Measurements from ENCODE around the gene ADARB1. TPM values are rescaled to one million over a fixed set of nuclear protein-coding genes. Genes with fewer than 3 reads are reported as not detected.

ADARB1 gene
- total and polyA plus RNA-seq, 2 experiments from 2014 or later, result 4.8 to 14.8 TPM

GRCh38 chr21:45095505-45095904 is 21.1 kb downstream of the ADARB1 start:
- Histone ChIP-seq H3K36me3 (ENCODE audit: insufficient read depth) (no peaks in the 10 kb centered on the region), H3K27ac (ENCODE audit: low read depth) (no peak overlapping the region), H3F3A (replicated peaks; ENCODE audit: low read depth) (no peaks in the 10 kb centered on the region), H3K9me2 (ENCODE audit: insufficient read depth) (no peaks in the 10 kb centered on the region), H2AFZ (no peak overlapping the region), H3K4me2 (no peak overlapping the region), H3K4me1 (ENCODE audit: insufficient read depth) (no peaks in the 10 kb centered on the region; the same call in 1 of the 2 replicates), H3K27me3 (ENCODE audit: insufficient read depth) (no peaks in the 10 kb centered on the region), H4K20me1 (replicated peaks; ENCODE audit: insufficient read depth) (peaks cover 13% of the 10 kb centered on the region), H3K79me2 (replicated peaks; ENCODE audit: insufficient read depth) (peaks cover 30% of the 10 kb centered on the region; the same call in 1 of the 2 replicates), H3K4me3 (no peak overlapping the region)
- Mint-ChIP-seq H3K4me3 (no peak overlapping the region), H3K4me1 (peaks cover 15% of the 10 kb centered on the region), H3K9me3 (no peaks in the 10 kb centered on the region), H3K27ac (no peak overlapping the region), H3K36me3 (ENCODE audit: low read depth) (no peaks in the 10 kb centered on the region), H3K27me3 (ENCODE audit: insufficient read depth, low read depth, poor library complexity) (peaks cover 17% of the 10 kb centered on the region)
- ATAC-seq (no peak), DNase-seq (ENCODE audit: low spot score) (no peak)
- no peak for TF ChIP-seq NANOG (IDR thresholded peaks at IDR 0.05; ENCODE audit: borderline replicate concordance)
- no peak for TF ChIP-seq STAT1 (IDR thresholded peaks at IDR 0.05; ENCODE audit: unreplicated experiment)
- TF ChIP-seq REST (IDR thresholded peaks at IDR 0.05; ENCODE audit: unreplicated experiment), result no peak
- no peak for TF ChIP-seq POLR2AphosphoS5 (IDR thresholded peaks at IDR 0.05; ENCODE audit: low read depth)
- TF ChIP-seq, protein P1, sequence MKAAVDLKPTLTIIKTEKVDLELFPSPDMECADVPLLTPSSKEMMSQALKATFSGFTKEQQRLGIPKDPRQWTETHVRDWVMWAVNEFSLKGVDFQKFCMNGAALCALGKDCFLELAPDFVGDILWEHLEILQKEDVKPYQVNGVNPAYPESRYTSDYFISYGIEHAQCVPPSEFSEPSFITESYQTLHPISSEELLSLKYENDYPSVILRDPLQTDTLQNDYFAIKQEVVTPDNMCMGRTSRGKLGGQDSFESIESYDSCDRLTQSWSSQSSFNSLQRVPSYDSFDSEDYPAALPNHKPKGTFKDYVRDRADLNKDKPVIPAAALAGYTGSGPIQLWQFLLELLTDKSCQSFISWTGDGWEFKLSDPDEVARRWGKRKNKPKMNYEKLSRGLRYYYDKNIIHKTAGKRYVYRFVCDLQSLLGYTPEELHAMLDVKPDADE (IDR thresholded peaks at IDR 0.05), result no peak
- no peak for TF ChIP-seq JUNB (IDR thresholded peaks at IDR 0.05; ENCODE audit: unreplicated experiment)
- no peak for TF ChIP-seq ZNF114 (CRISPR knock-in tag; IDR thresholded peaks at IDR 0.05)
- TF ChIP-seq EZH2 (IDR thresholded peaks at IDR 0.05; ENCODE audit: low read depth, unreplicated experiment), result no peak
- TF ChIP-seq EZH2phosphoT487 (IDR thresholded peaks at IDR 0.05; ENCODE audit: unreplicated experiment), result no peak
- TF ChIP-seq, protein P2, sequence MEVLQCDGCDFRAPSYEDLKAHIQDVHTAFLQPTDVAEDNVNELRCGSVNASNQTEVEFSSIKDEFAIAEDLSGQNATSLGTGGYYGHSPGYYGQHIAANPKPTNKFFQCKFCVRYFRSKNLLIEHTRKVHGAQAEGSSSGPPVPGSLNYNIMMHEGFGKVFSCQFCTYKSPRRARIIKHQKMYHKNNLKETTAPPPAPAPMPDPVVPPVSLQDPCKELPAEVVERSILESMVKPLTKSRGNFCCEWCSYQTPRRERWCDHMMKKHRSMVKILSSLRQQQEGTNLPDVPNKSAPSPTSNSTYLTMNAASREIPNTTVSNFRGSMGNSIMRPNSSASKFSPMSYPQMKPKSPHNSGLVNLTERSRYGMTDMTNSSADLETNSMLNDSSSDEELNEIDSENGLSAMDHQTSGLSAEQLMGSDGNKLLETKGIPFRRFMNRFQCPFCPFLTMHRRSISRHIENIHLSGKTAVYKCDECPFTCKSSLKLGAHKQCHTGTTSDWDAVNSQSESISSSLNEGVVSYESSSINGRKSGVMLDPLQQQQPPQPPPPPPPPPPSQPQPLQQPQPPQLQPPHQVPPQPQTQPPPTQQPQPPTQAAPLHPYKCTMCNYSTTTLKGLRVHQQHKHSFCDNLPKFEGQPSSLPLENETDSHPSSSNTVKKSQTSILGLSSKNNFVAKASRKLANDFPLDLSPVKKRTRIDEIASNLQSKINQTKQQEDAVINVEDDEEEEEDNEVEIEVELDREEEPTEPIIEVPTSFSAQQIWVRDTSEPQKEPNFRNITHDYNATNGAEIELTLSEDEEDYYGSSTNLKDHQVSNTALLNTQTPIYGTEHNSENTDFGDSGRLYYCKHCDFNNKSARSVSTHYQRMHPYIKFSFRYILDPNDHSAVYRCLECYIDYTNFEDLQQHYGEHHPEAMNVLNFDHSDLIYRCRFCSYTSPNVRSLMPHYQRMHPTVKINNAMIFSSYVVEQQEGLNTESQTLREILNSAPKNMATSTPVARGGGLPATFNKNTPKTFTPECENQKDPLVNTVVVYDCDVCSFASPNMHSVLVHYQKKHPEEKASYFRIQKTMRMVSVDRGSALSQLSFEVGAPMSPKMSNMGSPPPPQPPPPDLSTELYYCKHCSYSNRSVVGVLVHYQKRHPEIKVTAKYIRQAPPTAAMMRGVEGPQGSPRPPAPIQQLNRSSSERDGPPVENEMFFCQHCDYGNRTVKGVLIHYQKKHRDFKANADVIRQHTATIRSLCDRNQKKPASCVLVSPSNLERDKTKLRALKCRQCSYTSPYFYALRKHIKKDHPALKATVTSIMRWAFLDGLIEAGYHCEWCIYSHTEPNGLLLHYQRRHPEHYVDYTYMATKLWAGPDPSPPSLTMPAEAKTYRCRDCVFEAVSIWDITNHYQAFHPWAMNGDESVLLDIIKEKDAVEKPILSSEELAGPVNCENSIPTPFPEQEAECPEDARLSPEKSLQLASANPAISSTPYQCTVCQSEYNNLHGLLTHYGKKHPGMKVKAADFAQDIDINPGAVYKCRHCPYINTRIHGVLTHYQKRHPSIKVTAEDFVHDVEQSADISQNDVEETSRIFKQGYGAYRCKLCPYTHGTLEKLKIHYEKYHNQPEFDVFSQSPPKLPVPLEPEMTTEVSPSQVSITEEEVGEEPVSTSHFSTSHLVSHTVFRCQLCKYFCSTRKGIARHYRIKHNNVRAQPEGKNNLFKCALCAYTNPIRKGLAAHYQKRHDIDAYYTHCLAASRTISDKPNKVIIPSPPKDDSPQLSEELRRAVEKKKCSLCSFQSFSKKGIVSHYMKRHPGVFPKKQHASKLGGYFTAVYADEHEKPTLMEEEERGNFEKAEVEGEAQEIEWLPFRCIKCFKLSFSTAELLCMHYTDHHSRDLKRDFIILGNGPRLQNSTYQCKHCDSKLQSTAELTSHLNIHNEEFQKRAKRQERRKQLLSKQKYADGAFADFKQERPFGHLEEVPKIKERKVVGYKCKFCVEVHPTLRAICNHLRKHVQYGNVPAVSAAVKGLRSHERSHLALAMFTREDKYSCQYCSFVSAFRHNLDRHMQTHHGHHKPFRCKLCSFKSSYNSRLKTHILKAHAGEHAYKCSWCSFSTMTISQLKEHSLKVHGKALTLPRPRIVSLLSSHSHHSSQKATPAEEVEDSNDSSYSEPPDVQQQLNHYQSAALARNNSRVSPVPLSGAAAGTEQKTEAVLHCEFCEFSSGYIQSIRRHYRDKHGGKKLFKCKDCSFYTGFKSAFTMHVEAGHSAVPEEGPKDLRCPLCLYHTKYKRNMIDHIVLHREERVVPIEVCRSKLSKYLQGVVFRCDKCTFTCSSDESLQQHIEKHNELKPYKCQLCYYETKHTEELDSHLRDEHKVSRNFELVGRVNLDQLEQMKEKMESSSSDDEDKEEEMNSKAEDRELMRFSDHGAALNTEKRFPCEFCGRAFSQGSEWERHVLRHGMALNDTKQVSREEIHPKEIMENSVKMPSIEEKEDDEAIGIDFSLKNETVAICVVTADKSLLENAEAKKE (CRISPR knock-in tag; IDR thresholded peaks at IDR 0.05), result no peak
- no peak for TF ChIP-seq ZNF331 (CRISPR knock-in tag; IDR thresholded peaks at IDR 0.05; ENCODE audit: low read depth)
- TF ChIP-seq CREB1 (CRISPR knock-in tag; IDR thresholded peaks at IDR 0.05; ENCODE audit: low read depth), result no peak
- no peak for TF ChIP-seq CTCF (conservative IDR thresholded peaks at IDR 0.05; ENCODE audit: low read depth in 2 of 2)
